ENCODE results near the gene SLC5A1.

The SLC5A1 gene

GRCh38 chr22:32042924-32043323 lies at the start of gene SLC5A1:
Gene SLC5A1, plus strand, starts transcription at chr22:32043261. Its CDS starts 21 bp downstream, at chr22:32043282.
- DNase-seq (ENCODE audit: low read depth, low spot score) = no peak

- no peak for DNase-seq (ENCODE audit: low read depth, low spot score)
These were observed 48.0 kb upstream of the SLC5A1 start for GRCh38 chr22:31995046-31995445.

- DNase-seq (ENCODE audit: low read depth, low spot score) = no peak
These were observed 47.3 kb upstream of the SLC5A1 start for GRCh38 chr22:31995807-31996206.

- no peak for DNase-seq (ENCODE audit: low read depth, low spot score)
These were observed 44.2 kb upstream of the SLC5A1 start for GRCh38 chr22:31998784-31999385.

- no peak for DNase-seq (ENCODE audit: low read depth, low spot score)
These were observed 42.9 kb upstream of the SLC5A1 start for GRCh38 chr22:32000181-32000580.

GRCh38 chr22:32005453-32005852 lies 37.6 kb upstream of the SLC5A1 start:
- peak; percentile 59 for DNase-seq (ENCODE audit: low read depth, low spot score)

- no peak for DNase-seq (ENCODE audit: low read depth, low spot score)
These were observed 29.9 kb upstream of the SLC5A1 start for GRCh38 chr22:32013200-32013599.

- no peak for DNase-seq (ENCODE audit: low read depth, low spot score)
These were observed 27.0 kb upstream of the SLC5A1 start for GRCh38 chr22:32016081-32016480.

GRCh38 chr22:32018056-32018455 lies 25.0 kb upstream of the SLC5A1 start:
- peak; percentile 79 for DNase-seq (ENCODE audit: low read depth, low spot score)

- DNase-seq (ENCODE audit: low read depth, low spot score) = peak; percentile 83
These were observed 22.9 kb upstream of the SLC5A1 start for GRCh38 chr22:32020117-32020516.

- no peak for DNase-seq (ENCODE audit: low read depth, low spot score)
These were observed 21.3 kb upstream of the SLC5A1 start for GRCh38 chr22:32021716-32022115.

- no peak for DNase-seq (ENCODE audit: low read depth, low spot score)
These were observed 19.7 kb upstream of the SLC5A1 start for GRCh38 chr22:32023251-32023827.

GRCh38 chr22:32024796-32025195 lies 18.3 kb upstream of the SLC5A1 start:
- no peak for DNase-seq (ENCODE audit: low read depth, low spot score)

GRCh38 chr22:32030518-32031247 lies 12.4 kb upstream of the SLC5A1 start:
- DNase-seq (ENCODE audit: low read depth, low spot score) = no peak

GRCh38 chr22:32031466-32031865 lies 11.6 kb upstream of the SLC5A1 start:
- DNase-seq (ENCODE audit: low read depth, low spot score) = no peak

GRCh38 chr22:32034275-32034674 lies 8.8 kb upstream of the SLC5A1 start:
- DNase-seq (ENCODE audit: low read depth, low spot score) = no peak

GRCh38 chr22:32037236-32037635 lies 5.8 kb upstream of the SLC5A1 start:
- no peak for DNase-seq (ENCODE audit: low read depth, low spot score)

GRCh38 chr22:32040324-32040904 lies 2.6 kb upstream of the SLC5A1 start:
- DNase-seq (ENCODE audit: low read depth, low spot score) = no peak

- DNase-seq (ENCODE audit: low read depth, low spot score) = no peak
These were observed 330 bp downstream of the SLC5A1 start for GRCh38 chr22:32043391-32043790.

- DNase-seq (ENCODE audit: low read depth, low spot score) = no peak
These were observed 1.4 kb downstream of the SLC5A1 start for GRCh38 chr22:32044477-32044876.

- no peak for DNase-seq (ENCODE audit: low read depth, low spot score)
These were observed 1.9 kb downstream of the SLC5A1 start for GRCh38 chr22:32044913-32045312.

GRCh38 chr22:32048069-32048468 lies 5.0 kb downstream of the SLC5A1 start:
- DNase-seq (ENCODE audit: low read depth, low spot score) = no peak

Data from astrocyte of the hippocampus (primary cell).